HG03575 (cell line): ENCODE data around the gene CSRNP3.

ENCODE experiments used
- ATAC-seq: cut with Tn5 transposase; IDR thresholded peaks from one replicate; pipeline ENCODE4 v1.9.1; 2021; ENCODE audit not compliant: unreplicated experiment, insufficient number of reproducible peaks, low FRiP score; ENCODE audit errors: extremely low read depth

CSRNP3 gene

GRCh38 chr2:165466386-165466785 lies 3.1 kb upstream of the CSRNP3 start:
- ATAC-seq = no peak

- ATAC-seq = no peak
Observed at GRCh38 chr2:165467921-165468320, 1.6 kb upstream of the CSRNP3 start.

DNA sequence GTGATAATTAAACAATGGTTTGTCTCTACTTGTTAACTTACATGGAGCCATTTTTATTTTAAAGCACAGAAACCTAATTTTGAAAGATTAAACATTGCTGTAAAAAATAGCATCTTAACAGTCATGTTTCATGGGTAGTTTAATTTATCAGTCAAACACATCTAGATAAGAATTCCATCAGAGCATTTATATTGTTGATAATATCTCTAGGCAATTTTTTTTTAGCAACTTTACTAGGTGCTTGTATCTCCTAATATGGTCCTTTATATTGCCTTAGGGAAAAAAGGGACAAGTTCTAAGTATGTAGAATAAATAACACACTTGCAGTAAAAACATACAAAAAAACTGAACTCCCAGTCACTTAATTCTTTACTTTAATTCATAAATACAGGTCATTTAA lies 863 bp downstream of the CSRNP3 start:
- no peak for ATAC-seq

GRCh38 chr2:165471349-165471950 lies 2.0 kb downstream of the CSRNP3 start:
- no peak for ATAC-seq

DNA sequence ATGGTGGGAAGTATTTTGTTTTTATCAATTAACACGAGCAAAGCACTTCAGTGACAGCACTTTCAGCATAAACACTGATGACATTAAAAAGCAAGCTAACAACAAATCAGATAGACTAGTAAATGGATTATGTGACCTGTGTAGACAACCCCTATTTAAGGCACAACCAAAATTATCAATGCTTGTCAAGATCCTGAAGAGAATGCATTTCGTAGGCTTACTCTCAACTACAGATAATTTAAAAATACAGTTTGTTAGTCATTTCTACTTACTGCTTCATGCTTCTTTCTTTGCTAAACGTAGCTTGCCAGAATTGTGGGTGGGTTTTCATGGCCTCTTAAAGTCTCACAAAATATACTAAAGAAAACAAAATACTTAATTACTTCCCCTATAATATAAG lies 3.4 kb downstream of the CSRNP3 start:
- ATAC-seq = no peak

DNA sequence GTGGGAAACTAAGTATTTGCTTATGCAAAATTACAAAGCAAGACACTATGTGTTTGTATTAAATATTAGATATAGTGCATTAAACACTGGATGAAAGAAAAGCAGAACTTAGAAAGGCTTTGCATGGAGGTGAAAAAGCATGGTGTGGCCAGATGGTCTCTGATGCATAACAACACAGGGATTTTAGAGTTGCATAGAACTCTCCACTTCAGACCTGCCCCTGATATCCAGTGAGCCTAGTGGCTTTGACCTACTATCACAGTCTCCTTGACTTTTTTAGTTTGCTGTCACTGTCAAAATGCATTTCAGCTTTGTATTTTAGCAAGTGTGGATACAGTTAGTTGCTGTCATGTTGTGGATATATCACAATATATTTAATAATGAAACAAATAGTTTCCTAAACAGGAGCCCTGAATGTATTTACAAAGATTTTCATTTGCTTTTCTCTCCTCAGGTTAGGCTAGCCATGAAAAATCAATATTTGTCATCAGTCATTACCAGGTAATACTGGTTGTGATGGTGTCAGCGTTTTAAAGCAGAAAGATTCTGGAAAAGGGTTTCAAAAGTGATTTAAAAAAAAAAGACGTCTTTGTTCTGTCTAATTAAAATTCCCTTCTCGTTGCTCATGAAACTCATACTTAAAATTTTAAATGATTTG lies 5.2 kb downstream of the CSRNP3 start:
- ATAC-seq = no peak

DNA sequence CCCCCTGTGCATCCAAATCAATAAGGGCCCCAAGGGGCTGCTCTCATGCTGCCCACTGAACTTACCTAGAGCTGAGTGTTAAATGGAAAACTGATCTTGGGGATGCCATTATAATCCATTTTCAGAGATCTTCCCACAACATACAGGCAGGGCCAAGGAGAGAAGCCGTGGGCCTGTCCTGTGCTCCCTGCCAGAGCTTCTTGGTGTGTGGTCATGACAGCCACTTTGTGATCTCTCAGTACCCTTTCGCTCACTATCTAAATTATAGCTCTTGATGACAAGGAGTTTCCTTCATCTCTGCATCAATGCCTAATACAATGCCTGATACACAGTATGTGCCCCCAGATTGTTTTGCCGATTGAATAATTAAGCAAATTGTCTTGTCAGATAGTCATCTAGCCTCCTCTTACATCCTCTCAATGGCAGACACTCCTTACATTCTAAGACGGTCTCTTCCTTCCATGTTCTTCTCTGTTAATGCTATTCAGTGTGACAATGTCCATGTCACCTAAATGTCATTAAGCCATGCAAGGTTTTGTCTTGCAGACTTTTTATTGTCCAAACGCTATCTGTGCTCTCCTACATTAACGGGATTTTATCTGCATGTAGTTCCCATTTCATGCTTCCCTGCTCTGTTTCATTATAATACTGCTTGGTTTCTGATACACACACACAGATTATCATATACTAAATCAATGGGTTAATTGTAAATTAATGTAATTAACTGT lies 5.9 kb downstream of the CSRNP3 start:
- no peak for ATAC-seq

- no peak for ATAC-seq
Observed at GRCh38 chr2:165479856-165480255, 10.4 kb downstream of the CSRNP3 start.

DNA sequence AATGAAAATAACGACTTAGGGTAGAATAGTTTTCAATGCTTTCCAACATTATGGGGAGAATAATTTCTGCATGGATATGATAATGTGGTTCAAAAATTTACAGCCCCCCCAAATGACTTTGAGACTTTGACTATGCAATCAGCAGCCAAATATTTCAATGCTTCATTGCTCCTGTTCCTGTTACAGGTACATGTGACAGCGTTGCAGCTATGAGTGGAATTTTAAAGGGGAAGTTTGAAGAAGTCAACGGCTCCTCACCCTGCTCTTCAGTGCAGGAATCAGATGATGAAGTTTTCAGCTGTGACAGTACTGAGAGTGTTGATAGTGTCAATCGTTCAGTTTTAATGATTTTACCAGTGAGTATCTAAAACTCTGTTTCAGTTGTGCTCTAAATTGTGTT lies 25.1 kb downstream of the CSRNP3 start:
- ATAC-seq = no peak

GRCh38 chr2:165497659-165498317 lies 28.3 kb downstream of the CSRNP3 start:
- no peak for ATAC-seq

- ATAC-seq = no peak
Observed at GRCh38 chr2:165499131-165499530, 29.6 kb downstream of the CSRNP3 start.

- no peak for ATAC-seq
Observed at GRCh38 chr2:165500001-165500400, 30.5 kb downstream of the CSRNP3 start.

DNA sequence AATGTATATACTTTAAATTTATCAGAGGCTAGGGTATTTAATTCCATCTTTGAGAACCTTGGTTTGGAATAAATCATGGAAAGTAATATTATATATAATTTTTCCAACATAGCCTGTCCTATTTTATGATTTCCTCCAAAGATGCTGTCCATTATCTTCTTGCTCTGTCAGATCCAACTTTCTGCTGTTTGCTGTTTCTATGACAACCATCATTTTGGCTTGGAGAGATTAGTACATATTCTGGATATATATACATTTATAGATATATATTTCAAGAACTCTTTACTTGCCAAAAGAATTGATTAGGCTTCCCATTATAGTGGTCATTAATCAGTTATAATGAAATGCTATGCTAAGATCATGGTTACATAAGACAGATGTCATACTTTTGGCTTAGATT lies 31.3 kb downstream of the CSRNP3 start:
- no peak for ATAC-seq

- ATAC-seq = no peak
Observed at GRCh38 chr2:165505514-165505913, 36.0 kb downstream of the CSRNP3 start.

- no peak for ATAC-seq
Observed at GRCh38 chr2:165508927-165509326, 39.4 kb downstream of the CSRNP3 start.

GRCh38 chr2:165513479-165513878 lies 44.0 kb downstream of the CSRNP3 start:
- no peak for ATAC-seq

DNA sequence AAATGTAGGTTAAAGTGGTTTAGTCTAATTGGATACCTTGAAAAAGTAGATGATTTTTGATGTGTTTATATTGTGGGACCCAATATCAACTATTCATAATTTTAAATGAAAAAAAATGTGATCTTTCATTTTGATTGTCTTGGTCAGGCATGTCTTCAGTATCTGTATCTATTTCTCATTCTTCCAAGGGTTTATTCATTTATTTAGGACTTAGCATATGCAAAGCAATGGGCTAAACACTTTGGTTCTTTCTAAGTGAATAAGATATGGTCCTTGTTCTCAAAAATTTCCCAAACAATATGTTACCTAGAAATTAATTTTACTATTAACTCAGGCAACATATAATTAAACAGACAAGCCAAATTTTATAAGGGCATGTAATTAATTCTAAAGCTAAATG lies 49.1 kb downstream of the CSRNP3 start:
- ATAC-seq = no peak

DNA sequence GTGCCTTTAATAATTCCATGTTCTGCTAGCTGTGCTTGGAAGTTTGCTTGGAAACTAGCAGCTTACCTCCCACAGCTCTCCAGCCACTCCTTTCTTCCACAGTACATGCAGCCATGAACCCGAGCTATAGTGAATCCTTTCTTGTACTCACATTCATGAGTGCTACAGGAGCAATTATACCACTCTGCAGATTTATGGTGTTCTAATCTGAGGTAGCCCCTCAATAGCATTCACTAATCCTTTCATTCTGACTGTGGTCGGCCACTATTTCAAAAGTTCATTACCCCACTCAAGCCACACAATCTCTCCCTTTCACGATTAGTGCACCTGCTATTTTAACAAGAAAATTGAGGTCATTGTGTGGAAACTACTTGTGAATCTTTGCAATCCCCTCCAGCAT lies 53.2 kb downstream of the CSRNP3 start:
- ATAC-seq = no peak

- ATAC-seq = no peak
Observed at GRCh38 chr2:165524720-165525119, 55.2 kb downstream of the CSRNP3 start.

- no peak for ATAC-seq
Observed at GRCh38 chr2:165528691-165529090, 59.2 kb downstream of the CSRNP3 start.
